Measurements from ENCODE around the gene FOXF1. TPM values are rescaled to one million over a fixed set of nuclear protein-coding genes. Genes with fewer than 3 reads are reported as not detected.

The FOXF1 gene
- total and polyA plus RNA-seq, 9 of the 15 experiments (the other 6 are each of a cell fraction or from before 2014, with no cell fraction given) = 0.04 TPM; not detected in 8

GRCh38 chr16:86517033-86517432 is 6.7 kb downstream of the FOXF1 start:
- no peak overlapping the region for H3K4me2 ChIP-seq (ENCODE audit: insufficient read depth, low read length)
- DNase-seq (ENCODE audit: extremely low read depth in 1 of 4, low spot score in 3 of 4) = no peak
- H2AFZ ChIP-seq (ENCODE audit: low read depth, low read length) = no peak overlapping the region
- no peaks in the 10 kb centered on the region for H3K9me1 ChIP-seq (ENCODE audit: control insufficient read depth, insufficient read depth, low read length)
- no peak for FAIRE-seq
- H3K4me1 ChIP-seq (replicated peaks in 1 of 2; ENCODE audit: control insufficient read depth in 2 of 2, insufficient read depth in 2 of 2, low read length in 2 of 2) = peaks cover 0 to 11% of the 10 kb centered on the region in 2 experiments; a peak in 3 of 5 replicates
- H3K36me3 ChIP-seq (ENCODE audit: control insufficient read depth, insufficient read depth, low read length) = no peaks in the 10 kb centered on the region
- H4K20me1 ChIP-seq (replicated peaks; ENCODE audit: control insufficient read depth, insufficient read depth, low read length) = peaks cover 12% of the 10 kb centered on the region
- no peak overlapping the region for H3K4me3 ChIP-seq
- ChIA-PET CTCF (ENCODE audit: low intra/inter-chr PET ratio) (interaction anchor here (1.4 kb wide), 1 partner anchor 696 kb away, joined by 4 read pairs; no protein-coding TSS in a partner anchor), POLR2A (interaction anchor here (0.8 to 1.1 kb wide), 4 partner anchors 10 to 469 kb away, joined by 3 to 4 read pairs (median 3); no protein-coding TSS in a partner anchor)
- ATAC-seq = no peak
- 27% methylated on average over 9 of the region's 9 CpGs for WGBS (ENCODE audit: insufficient coverage, low coverage, missing lambda C conversion rate)
- BruUV-seq (replicated peaks) = no TSS peak
- intact Hi-C loops (cut with micrococcal nuclease) (loop anchor here (5.0 to 10.0 kb wide), 2 partner anchors 472 to 695 kb away; no protein-coding TSS in a partner anchor), in situ Hi-C loops (cut with MboI) (loop anchor here (5.0 to 10.0 kb wide), 4 partner anchors 175 to 692 kb away; no protein-coding TSS in a partner anchor)
- no peak overlapping the region for H3K9ac ChIP-seq (ENCODE audit: insufficient read depth in 1 of 2, low read depth in 2 of 2, low read length in 2 of 2)
- H3K27me3 ChIP-seq (ENCODE audit: control insufficient read depth in 2 of 2, insufficient read depth in 2 of 2, low read length in 2 of 2) = peaks cover 37 to 84% of the 10 kb centered on the region in 2 experiments
- no peaks in the 10 kb centered on the region for H3K79me2 ChIP-seq (ENCODE audit: control insufficient read depth, insufficient read depth, low read length)
- no peak overlapping the region for H3K27ac ChIP-seq (ENCODE audit: extremely low read depth, low read depth, low read length)
- H3K9me3 ChIP-seq (replicated peaks; ENCODE audit: control insufficient read depth, insufficient read depth, low read depth, low read length) = no peaks in the 10 kb centered on the region
- TF ChIP-seq ZNF696 (CRISPR knock-in tag; conservative IDR thresholded peaks at IDR 0.05) (no peak), ZNF717 (CRISPR knock-in tag; IDR thresholded peaks at IDR 0.05) (no peak), GATAD2B (IDR thresholded peaks at IDR 0.05; ENCODE audit: borderline replicate concordance) (no peak), SRF (CRISPR knock-in tag; IDR thresholded peaks at IDR 0.05) (no peak), REST (IDR thresholded peaks at IDR 0.05; ENCODE audit: borderline replicate concordance) (no peak), REST (CRISPR knock-in tag; IDR thresholded peaks at IDR 0.05; ENCODE audit: low read depth) (no peak), C11orf30 (IDR thresholded peaks at IDR 0.05; ENCODE audit: low read depth) (no peak), CBX8 (IDR thresholded peaks at IDR 0.05; ENCODE audit: borderline replicate concordance, extremely low read depth, low read depth, low read length, poor library complexity, severe bottlenecking) (no peak), HMGXB4 (CRISPR knock-in tag; IDR thresholded peaks at IDR 0.05) (no peak), ZNF316 (IDR thresholded peaks at IDR 0.05) (no peak), ZBTB7A (IDR thresholded peaks at IDR 0.05; ENCODE audit: borderline replicate concordance, control insufficient read depth, low read depth, low read length) (no peak)

Data from K562 (cell line).